Esophagus squamous epithelium (tissue), 5 donors: ENCODE measurements around the gene PSMD13. TPM values are rescaled to one million over a fixed set of nuclear protein-coding genes. Genes with fewer than 3 reads are reported as not detected.

Source experiments
- DNase-seq: peaks from one replicate; lab custom pipeline; 2025; lab: John Stamatoyannopoulos, UW
- H3K27ac ChIP-seq, 4 donors: fragments of 200-600 bp; sonication (generic); one replicate each; pipeline ENCODE4 v1.5.1; 2016 to 2019; ENCODE audit warnings: mild to moderate bottlenecking in 1 of 4
- H3K27me3 ChIP-seq, 4 donors: fragments of 200-600 bp; sonication (generic); 1 replicate in 3 of 4; 2 replicates in 1 of 4; pipeline versions ENCODE4 v1.5.1 to v1.6.0; 2017 to 2021; ENCODE audit warnings: antibody characterized with exemption in 1 of 4
- H3K36me3 ChIP-seq, 3 donors: fragments of 200-600 bp; sonication (generic); one replicate each; pipeline ENCODE4 v1.5.1; 2016 to 2019
- H3K4me1 ChIP-seq, 3 donors: fragments of 200-600 bp; sonication (generic); one replicate each; pipeline ENCODE4 v1.5.1; 2017 to 2019
- H3K4me3 ChIP-seq, 4 donors: fragments of 200-600 bp; sonication (generic); 1 replicate in 3 of 4; 2 replicates in 1 of 4; pipeline ENCODE4 v1.5.1; 2016 to 2019; ENCODE audit warnings: mild to moderate bottlenecking in 2 of 4, moderate library complexity in 1 of 4
- H3K9me3 ChIP-seq, 3 donors: fragments of 200-600 bp; sonication (generic); one replicate each; pipeline ENCODE4 v1.5.1; 2016 to 2019
- POLR2A ChIP-seq, 4 donors: fragments of 450-650 bp; IDR thresholded peaks; one replicate each; pipeline ENCODE4 v1.6.1; 2017; ENCODE audit warnings: antibody characterized with exemption in 4 of 4, mild to moderate bottlenecking in 4 of 4, moderate library complexity in 3 of 4
- WGBS, 2 donors: methylation state at CpG; one replicate each; pipeline ENCODE4 v1.1.5; 2018; 5-methylcytosine and 5-hydroxymethylcytosine counted together
- intact Hi-C: fragments of 100-400 bp; cut with DNase I; formaldehyde crosslinking; loops from one replicate; pipeline ENCODE4 v1.15.0; 2022
- total RNA-seq, 4 donors: library from RNA; depleted of rRNA; stranded (reverse); fragments of >200 nt; gene quantifications; one replicate each; pipeline ENCODE4 v1.1.0, GENCODE V29; 2016
- TF ChIP-seq, protein P1 (sequence below), 6 experiments: fragments of 450-650 bp in 4 of 6; fragments of 200-600 bp in 2 of 6; sonication (generic) in 2 of 6; IDR thresholded peaks; one replicate each; pipeline ENCODE4 v1.5.1; 2016 to 2019; ENCODE audit warnings: antibody characterized with exemption in 6 of 6, mild to moderate bottlenecking in 4 of 6, moderate library complexity in 4 of 6
- donor health status: DM: yes; HTN: yes; CAD: no.

PSMD13 gene
- total RNA-seq, 4 donors from 2014 or later = 46.4 to 116 (median 105) TPM

DNA sequence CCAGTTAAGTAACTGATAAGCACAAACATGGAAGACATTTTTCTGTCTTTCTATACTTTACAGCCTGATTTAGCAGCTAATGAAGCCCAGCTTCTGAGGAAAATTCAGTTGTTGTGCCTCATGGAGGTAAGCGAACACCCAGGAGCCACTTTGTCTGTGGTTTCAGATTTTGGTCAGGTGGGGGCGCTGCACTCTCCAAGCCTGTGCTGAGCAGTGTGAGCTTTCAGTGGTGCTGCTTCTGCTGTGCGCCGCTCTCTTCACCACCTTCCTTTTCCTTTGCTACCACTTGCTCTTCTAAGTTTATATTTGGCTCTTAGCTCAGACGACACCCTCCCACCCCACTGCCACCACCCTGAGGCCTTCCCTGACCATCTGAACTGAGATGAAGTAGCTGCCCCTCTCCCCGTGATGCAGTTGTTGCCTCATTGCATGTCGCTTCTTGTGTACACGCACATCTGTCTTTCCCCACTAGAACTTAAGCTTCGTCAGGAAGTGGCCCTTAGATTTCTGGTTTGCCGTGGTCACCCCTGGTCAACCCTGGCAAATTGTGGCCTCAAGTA is 14.0 kb downstream of the PSMD13 start:
- Histone ChIP-seq H3K4me3 (no peak overlapping the region), H3K27ac (no peak overlapping the region), H3K9me3 (no peaks in the 10 kb centered on the region), H3K4me1 (no peaks in the 10 kb centered on the region), H3K36me3 (peaks cover 16 to 82% (median 48%) of the 10 kb centered on the region in 3 donors), H3K27me3 (no peaks in the 10 kb centered on the region)
- TF ChIP-seq, protein P1, sequence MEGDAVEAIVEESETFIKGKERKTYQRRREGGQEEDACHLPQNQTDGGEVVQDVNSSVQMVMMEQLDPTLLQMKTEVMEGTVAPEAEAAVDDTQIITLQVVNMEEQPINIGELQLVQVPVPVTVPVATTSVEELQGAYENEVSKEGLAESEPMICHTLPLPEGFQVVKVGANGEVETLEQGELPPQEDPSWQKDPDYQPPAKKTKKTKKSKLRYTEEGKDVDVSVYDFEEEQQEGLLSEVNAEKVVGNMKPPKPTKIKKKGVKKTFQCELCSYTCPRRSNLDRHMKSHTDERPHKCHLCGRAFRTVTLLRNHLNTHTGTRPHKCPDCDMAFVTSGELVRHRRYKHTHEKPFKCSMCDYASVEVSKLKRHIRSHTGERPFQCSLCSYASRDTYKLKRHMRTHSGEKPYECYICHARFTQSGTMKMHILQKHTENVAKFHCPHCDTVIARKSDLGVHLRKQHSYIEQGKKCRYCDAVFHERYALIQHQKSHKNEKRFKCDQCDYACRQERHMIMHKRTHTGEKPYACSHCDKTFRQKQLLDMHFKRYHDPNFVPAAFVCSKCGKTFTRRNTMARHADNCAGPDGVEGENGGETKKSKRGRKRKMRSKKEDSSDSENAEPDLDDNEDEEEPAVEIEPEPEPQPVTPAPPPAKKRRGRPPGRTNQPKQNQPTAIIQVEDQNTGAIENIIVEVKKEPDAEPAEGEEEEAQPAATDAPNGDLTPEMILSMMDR (IDR thresholded peaks at IDR 0.05) = peak; percentile 40 to 67 (median 54)
- TF ChIP-seq POLR2A (IDR thresholded peaks at IDR 0.05) = no peak
- intact Hi-C loops = no loop called here
- no peak for DNase-seq
- 76 to 78% methylated on average over 10 of the region's 10 CpGs for WGBS, 2 donors

GRCh38 chr11:251550-251949 is 14.8 kb downstream of the PSMD13 start:
- H3K36me3 ChIP-seq = peaks cover 14 to 75% (median 41%) of the 10 kb centered on the region in 3 donors
- intact Hi-C loops = no loop called here
- no peaks in the 10 kb centered on the region for H3K27me3 ChIP-seq
- H3K9me3 ChIP-seq = no peaks in the 10 kb centered on the region
- H3K4me3 ChIP-seq = no peak overlapping the region
- TF ChIP-seq POLR2A (IDR thresholded peaks at IDR 0.05) = no peak
- TF ChIP-seq, protein P1 (IDR thresholded peaks at IDR 0.05) = no peak
- 78 to 79% methylated on average over 6 to 10 of the region's 10 CpGs for WGBS, 2 donors
- DNase-seq = no peak
- H3K4me1 ChIP-seq = no peaks in the 10 kb centered on the region
- H3K27ac ChIP-seq = no peak overlapping the region

GRCh38 chr11:252666-253065 is 15.9 kb downstream of the PSMD13 start:
- WGBS, 2 donors = 80 to 83% methylated on average over 6 to 8 of the region's 8 CpGs
- Histone ChIP-seq H3K27me3 (no peaks in the 10 kb centered on the region), H3K27ac (no peak overlapping the region), H3K4me1 (no peaks in the 10 kb centered on the region), H3K36me3 (peaks cover 14 to 64% (median 36%) of the 10 kb centered on the region in 3 donors), H3K9me3 (no peaks in the 10 kb centered on the region), H3K4me3 (no peak overlapping the region)
- TF ChIP-seq, protein P1 (IDR thresholded peaks at IDR 0.05) = no peak
- TF ChIP-seq POLR2A (IDR thresholded peaks at IDR 0.05) = no peak
- DNase-seq = no peak
- intact Hi-C loops = no loop called here

GRCh38 chr11:253160-253885 is 16.5 kb downstream of the PSMD13 start:
- 72 to 73% methylated on average over 10 to 11 of the region's 13 CpGs for WGBS, 2 donors
- Histone ChIP-seq H3K36me3 (peaks cover 14 to 57% (median 32%) of the 10 kb centered on the region in 3 donors), H3K9me3 (no peaks in the 10 kb centered on the region), H3K27me3 (no peaks in the 10 kb centered on the region), H3K27ac (no peak overlapping the region), H3K4me3 (no peak overlapping the region), H3K4me1 (no peaks in the 10 kb centered on the region)
- TF ChIP-seq, protein P1 (IDR thresholded peaks at IDR 0.05) = no peak
- no peak for TF ChIP-seq POLR2A (IDR thresholded peaks at IDR 0.05)
- no peak for DNase-seq
- intact Hi-C loops = no loop called here

DNA sequence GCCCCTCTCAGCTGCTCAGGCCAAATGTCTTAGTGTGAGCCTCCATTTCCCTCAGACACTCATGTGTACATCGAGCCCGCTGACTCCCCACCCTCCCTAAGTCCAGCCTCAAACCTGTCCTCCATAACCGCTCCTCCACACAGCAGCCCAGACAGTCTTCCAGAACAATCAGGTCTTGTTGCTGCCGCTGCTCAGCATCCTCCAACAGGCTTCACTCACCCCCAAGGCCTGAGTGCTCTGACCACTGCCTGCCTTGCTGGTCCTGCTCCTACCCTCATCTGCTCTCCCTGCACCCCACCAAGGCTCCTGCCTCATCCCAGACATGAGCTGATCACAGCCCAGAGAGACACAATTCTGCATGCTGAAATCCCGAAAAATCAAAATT is 17.1 kb downstream of the PSMD13 start:
- intact Hi-C loops = no loop called here
- no peaks in the 10 kb centered on the region for H3K9me3 ChIP-seq
- peaks cover 14 to 51% (median 27%) of the 10 kb centered on the region in 3 donors for H3K36me3 ChIP-seq
- H3K27me3 ChIP-seq = peaks cover 0 to 1% (median 0%) of the 10 kb centered on the region in 4 donors
- TF ChIP-seq POLR2A (IDR thresholded peaks at IDR 0.05) = no peak
- TF ChIP-seq, protein P1 (IDR thresholded peaks at IDR 0.05) = no peak
- H3K4me1 ChIP-seq = no peaks in the 10 kb centered on the region
- H3K4me3 ChIP-seq = no peak overlapping the region
- no peak for DNase-seq
- 89 to 95% methylated on average over 5 of the region's 5 CpGs for WGBS, 2 donors
- H3K27ac ChIP-seq = no peak overlapping the region
